Body of pancreas (tissue), 4 donors: ENCODE measurements around the gene PLA2G12B.
"Not testable (repeated sequence)": the region's sequence is repeated elsewhere in the genome, so short reads cannot be mapped to it uniquely, and the experiment has no call there.

Experiments
- CTCF ChIP-seq, 7 experiments: fragments of 450-650 bp in 4 of 7; fragments of 200-600 bp in 3 of 7; sonication (generic) in 3 of 7; IDR thresholded peaks; one replicate each; pipeline ENCODE4 v1.5.1; 2016 to 2019; ENCODE audit warnings: antibody characterized with exemption in 7 of 7
- POLR2A ChIP-seq, 3 donors: fragments of 450-650 bp; IDR thresholded peaks; one replicate each; pipeline ENCODE4 v1.6.1; 2016; ENCODE audit warnings: antibody characterized with exemption in 3 of 3, mild to moderate bottlenecking in 2 of 3

DNA sequence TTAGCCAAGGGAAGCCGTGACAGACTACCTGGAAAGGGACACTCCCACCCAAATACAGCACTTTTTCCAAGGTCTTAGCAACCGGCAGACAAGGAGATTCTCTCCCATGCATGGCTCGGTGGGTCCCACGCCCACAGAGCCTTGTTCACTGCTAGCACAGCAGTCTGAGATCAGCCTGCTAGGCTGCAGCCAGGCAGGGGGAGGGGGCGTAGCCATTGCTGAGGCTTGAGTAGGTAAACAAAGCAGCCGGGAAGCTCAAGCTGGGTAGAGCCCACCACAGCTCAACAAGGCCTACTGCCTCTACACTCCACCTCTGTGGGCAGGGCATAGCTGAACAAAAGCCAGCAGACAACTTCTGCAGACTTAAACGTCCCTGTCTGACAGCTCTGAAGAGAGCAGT is 35.2 kb upstream of the PLA2G12B start:
- not testable (repeated sequence) for TF ChIP-seq CTCF, POLR2A (IDR thresholded peaks at IDR 0.05)
